Activated B cell treated with CpG ODN at 0.5 μM for 24 hours (primary cell): ENCODE measurements around the gene PCNX1. TPM values are rescaled to one million over a fixed set of nuclear protein-coding genes. Genes with fewer than 3 reads are reported as not detected.
A peak's percentile ranks its signal among the peaks of the same experiment; 100 is the strongest.

ENCODE experiments used
- ATAC-seq: fragments of 200-7000 bp; cut with Tn5 transposase; one replicate; pipeline ENCODE4 v1.10.0; 2021; ENCODE audit warnings: low read depth, mild to moderate bottlenecking, moderate library complexity
- CTCF ChIA-PET: fragments of 350-600 bp; sonication (Branson Sonifier 250); formaldehyde crosslinking; loops from one replicate; lab custom pipeline; 2021; ENCODE audit warnings: antibody characterized with exemption; lab: Charles Lee
- POLR2A ChIA-PET: fragments of 350-600 bp; sonication (Branson Sonifier 250); formaldehyde crosslinking; loops from one replicate; lab custom pipeline; 2021; ENCODE audit warnings: antibody characterized with exemption; lab: Charles Lee
- DNase-seq: peaks from one replicate; pipeline ENCODE4 v3.0.0; 2022
- H3K27ac Mint-ChIP-seq: one replicate; pipeline ENCODE4 v1.8.0; 2020; ENCODE audit warnings: mixed read lengths
- H3K27me3 Mint-ChIP-seq: one replicate; pipeline ENCODE4 v1.8.0; 2021; ENCODE audit warnings: mixed read lengths
- H3K36me3 Mint-ChIP-seq: one replicate; pipeline ENCODE4 v1.8.0; 2021; ENCODE audit warnings: low read depth, mixed read lengths
- H3K4me1 Mint-ChIP-seq: one replicate; pipeline ENCODE4 v1.8.0; 2021; ENCODE audit warnings: mixed read lengths
- H3K4me3 Mint-ChIP-seq: one replicate; pipeline ENCODE4 v1.8.0; 2020; ENCODE audit warnings: mild to moderate bottlenecking, mixed read lengths
- H3K9me3 Mint-ChIP-seq: one replicate; pipeline ENCODE4 v1.8.0; 2020; ENCODE audit warnings: mixed read lengths
- intact Hi-C: fragments of 100-400 bp; cut with micrococcal nuclease; formaldehyde crosslinking; loops from one replicate; pipeline ENCODE4 v1.15.1; 2024
- total RNA-seq: library from RNA; stranded (reverse); gene quantifications from 2 replicates; pipeline ENCODE4 v1.2.3, GENCODE V29; 2022
- TF ChIP-seq, protein P1 (sequence below): fragments of 200-600 bp; IDR thresholded peaks from one replicate; pipeline ENCODE4 v1.8.0; 2022; ENCODE audit warnings: antibody characterized with exemption, mild to moderate bottlenecking

The PCNX1 gene
- total RNA-seq, 1 donor from 2014 or later: 64.7 TPM

DNA sequence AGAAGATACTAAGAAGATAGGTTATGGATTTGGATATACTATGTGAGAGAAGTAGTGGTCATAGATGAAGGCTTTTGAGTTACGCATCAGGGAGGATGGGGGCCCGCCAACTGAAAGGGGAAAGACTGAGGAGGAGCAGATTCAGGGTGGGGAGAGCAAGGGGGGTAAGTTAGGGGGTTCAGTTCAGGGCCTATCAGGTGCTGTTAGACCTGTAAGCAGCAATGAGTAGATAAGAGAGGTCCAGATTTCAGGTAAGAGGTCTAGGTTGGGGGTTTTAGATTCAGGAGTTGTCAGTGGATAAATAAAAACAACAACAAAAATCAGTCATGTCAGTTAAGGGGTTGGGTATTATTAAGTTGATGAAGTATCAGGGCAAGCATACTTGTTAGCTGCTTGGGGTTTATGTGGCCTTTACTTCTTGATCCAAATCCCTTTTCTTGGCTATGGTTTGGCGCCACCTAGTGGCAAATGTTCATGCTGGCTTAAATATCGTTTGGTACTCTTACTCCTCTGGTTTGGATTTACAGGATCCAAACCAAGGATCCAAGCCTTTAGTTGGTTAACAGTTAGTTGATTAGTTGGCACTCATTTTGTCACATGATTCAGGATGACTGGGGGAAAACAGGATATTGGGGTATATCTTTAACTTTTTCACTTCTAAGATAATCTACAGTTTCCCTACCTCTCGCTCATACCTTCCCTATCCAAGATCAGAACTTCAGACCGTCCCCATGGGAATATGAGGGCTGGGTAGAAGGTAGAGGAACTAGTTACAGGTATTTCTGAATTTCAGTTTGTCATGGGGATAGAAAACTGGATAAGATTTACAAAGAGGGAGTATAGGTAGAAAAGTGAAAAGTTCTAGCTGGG, 65.1 kb downstream of the PCNX1 start:
- Mint-ChIP-seq H3K9me3 (no peaks in the 10 kb centered on the region), H3K4me1 (peaks cover 5% of the 10 kb centered on the region), H3K4me3 (no peak overlapping the region), H3K27me3 (no peaks in the 10 kb centered on the region), H3K36me3 (peaks cover 56% of the 10 kb centered on the region), H3K27ac (no peak overlapping the region)
- peak; percentile 62 for ATAC-seq
- CTCF ChIA-PET: interaction anchor here (0.6 to 3.8 kb wide), 9 partner anchors 14 to 350 kb away, joined by 3 to 39 read pairs (median 3); partner anchors contain the start of gene PCNX1
- TF ChIP-seq, protein P1, sequence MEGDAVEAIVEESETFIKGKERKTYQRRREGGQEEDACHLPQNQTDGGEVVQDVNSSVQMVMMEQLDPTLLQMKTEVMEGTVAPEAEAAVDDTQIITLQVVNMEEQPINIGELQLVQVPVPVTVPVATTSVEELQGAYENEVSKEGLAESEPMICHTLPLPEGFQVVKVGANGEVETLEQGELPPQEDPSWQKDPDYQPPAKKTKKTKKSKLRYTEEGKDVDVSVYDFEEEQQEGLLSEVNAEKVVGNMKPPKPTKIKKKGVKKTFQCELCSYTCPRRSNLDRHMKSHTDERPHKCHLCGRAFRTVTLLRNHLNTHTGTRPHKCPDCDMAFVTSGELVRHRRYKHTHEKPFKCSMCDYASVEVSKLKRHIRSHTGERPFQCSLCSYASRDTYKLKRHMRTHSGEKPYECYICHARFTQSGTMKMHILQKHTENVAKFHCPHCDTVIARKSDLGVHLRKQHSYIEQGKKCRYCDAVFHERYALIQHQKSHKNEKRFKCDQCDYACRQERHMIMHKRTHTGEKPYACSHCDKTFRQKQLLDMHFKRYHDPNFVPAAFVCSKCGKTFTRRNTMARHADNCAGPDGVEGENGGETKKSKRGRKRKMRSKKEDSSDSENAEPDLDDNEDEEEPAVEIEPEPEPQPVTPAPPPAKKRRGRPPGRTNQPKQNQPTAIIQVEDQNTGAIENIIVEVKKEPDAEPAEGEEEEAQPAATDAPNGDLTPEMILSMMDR: peak; percentile 59
- POLR2A ChIA-PET: interaction anchor here (0.5 to 2.4 kb wide), 4 partner anchors 9 to 342 kb away, joined by 4 to 8 read pairs (median 6); partner anchors contain the start of gene PCNX1
- peak; percentile 49 for DNase-seq
- intact Hi-C loops: loop anchor here (1.0 kb wide), 6 partner anchors 65 to 1154 kb away; partner anchors contain the start of gene PCNX1

DNA sequence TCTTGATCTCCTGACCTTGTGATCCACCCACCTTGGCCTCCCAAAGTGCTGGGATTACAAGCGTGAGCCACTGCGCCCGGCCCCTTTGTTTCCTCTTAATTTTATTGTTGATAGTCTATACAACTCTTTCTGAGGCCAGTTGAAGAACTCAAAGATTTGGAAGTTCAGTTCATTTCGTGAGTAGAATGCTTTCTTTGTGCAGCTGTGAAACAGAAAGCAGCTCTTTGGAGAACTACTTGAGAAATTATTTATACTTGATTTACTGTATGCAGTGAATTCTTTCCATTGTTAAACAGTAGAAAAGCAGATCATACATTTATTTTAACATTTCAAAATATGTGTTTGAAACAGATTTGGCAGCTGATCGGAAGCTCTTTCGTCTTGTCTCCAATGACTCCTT, 69.3 kb downstream of the PCNX1 start:
- Mint-ChIP-seq H3K4me3 (no peak overlapping the region), H3K27ac (no peak overlapping the region), H3K4me1 (peaks cover 10% of the 10 kb centered on the region), H3K36me3 (peaks cover 51% of the 10 kb centered on the region), H3K27me3 (no peaks in the 10 kb centered on the region), H3K9me3 (no peaks in the 10 kb centered on the region)
- ChIA-PET POLR2A (no interaction called here), CTCF (interaction anchor here (1.4 to 1.8 kb wide), 2 partner anchors 69 to 159 kb away, joined by 6 to 8 read pairs; partner anchors contain the start of gene PCNX1)
- intact Hi-C loops: no loop called here
- ATAC-seq (no peak), DNase-seq (no peak)
- TF ChIP-seq, protein P1: no peak

DNA sequence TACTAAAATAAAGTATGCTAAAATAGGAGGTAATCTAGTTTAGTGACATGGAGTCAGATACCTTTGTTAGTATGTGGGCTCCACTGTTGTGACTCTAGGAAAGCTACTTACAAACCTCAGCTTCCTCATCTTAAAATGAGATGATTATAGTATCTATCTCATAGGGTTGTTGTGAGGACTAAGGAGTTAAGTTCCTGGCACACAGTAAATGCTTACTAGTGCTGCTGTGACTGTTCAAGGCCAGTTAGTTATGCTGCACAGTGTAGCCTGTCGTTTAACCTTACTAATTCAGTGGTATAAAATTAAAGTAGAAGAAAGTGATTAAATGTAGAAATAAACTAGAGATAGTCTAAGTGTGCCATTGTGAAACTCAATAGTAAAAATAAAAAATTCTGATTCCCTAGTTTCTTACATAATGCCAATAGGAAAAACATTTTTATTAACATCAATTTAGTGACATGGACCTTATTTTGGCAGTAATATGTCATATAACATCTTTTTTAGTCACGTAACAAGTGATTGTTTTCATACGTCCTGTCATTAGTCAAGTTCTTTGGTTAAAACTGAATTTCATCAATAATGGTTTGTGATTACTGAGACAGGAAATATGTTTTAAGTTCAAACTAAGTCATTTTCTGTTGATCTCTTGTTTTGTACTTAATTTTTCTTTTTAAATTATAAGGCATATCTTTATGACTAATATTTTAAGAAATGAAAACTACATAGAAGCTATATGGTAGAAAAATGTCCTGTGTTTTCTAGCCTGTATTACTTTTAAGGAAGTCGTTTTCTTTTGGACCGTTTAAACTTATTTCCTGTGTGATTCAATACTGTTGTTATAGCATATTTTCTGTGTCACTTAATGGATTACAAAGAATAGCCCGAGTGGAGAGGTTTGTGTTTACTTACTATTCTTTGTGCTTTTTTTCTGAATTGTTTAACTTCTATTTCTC, 74.0 kb downstream of the PCNX1 start:
- H3K36me3 Mint-ChIP-seq: peaks cover 31% of the 10 kb centered on the region
- peaks cover 6% of the 10 kb centered on the region for H3K4me1 Mint-ChIP-seq
- ATAC-seq (no peak), DNase-seq (no peak)
- no peak overlapping the region for H3K4me3 Mint-ChIP-seq
- intact Hi-C loops: no loop called here
- ChIA-PET CTCF (no interaction called here), POLR2A (interaction anchor here (1.0 kb wide), 1 partner anchor 8 kb away, joined by 7 read pairs; no protein-coding TSS in a partner anchor)
- no peaks in the 10 kb centered on the region for H3K9me3 Mint-ChIP-seq
- TF ChIP-seq, protein P1: no peak
- no peaks in the 10 kb centered on the region for H3K27me3 Mint-ChIP-seq
- H3K27ac Mint-ChIP-seq: no peak overlapping the region

DNA sequence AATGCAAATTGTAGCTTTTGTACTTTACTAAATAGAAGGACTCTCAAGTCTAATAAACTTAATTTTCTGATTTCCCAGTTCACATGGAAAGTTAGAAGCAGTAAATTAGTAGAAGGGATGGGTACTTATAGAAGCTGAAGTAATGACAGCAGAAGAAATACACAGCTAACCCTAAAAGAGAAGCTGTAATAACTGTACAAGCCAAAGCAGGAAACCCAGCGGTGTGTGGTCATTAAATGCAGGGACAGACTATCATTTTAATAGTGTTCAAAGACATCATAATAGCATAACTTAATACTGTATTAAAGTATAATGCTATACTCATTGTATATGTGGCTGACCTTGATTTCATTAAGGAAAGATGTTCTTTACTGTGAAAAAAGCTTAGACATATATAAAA, 74.9 kb downstream of the PCNX1 start:
- DNase-seq (no peak), ATAC-seq (no peak)
- Mint-ChIP-seq H3K36me3 (peaks cover 22% of the 10 kb centered on the region), H3K4me3 (no peak overlapping the region), H3K4me1 (peaks cover 6% of the 10 kb centered on the region), H3K9me3 (no peaks in the 10 kb centered on the region), H3K27me3 (no peaks in the 10 kb centered on the region), H3K27ac (no peak overlapping the region)
- CTCF ChIA-PET: interaction anchor here (1.2 kb wide), 1 partner anchor 26 kb away, joined by 3 read pairs; no protein-coding TSS in a partner anchor
- POLR2A ChIA-PET: no interaction called here
- TF ChIP-seq, protein P1: no peak
- intact Hi-C loops: no loop called here
